ENCODE data around the gene MCAM. TPM values are rescaled to one million over a fixed set of nuclear protein-coding genes. Genes with fewer than 3 reads are reported as not detected.

The MCAM gene
- total RNA-seq, 1 donor, result 11.2 TPM

- no peak overlapping the region for H3K27ac ChIP-seq (ENCODE audit: low read depth, low read length)
- H3K27me3 ChIP-seq (ENCODE audit: insufficient read depth, low read length), result no peaks in the 10 kb centered on the region
- H4K20me1 ChIP-seq (ENCODE audit: insufficient read depth, low read length), result no peaks in the 10 kb centered on the region
- H3K4me1 ChIP-seq (ENCODE audit: insufficient read depth, low read length), result peaks cover 35% of the 10 kb centered on the region
- H3K9me3 ChIP-seq (ENCODE audit: low read depth, low read length), result no peaks in the 10 kb centered on the region
- H3K4me2 ChIP-seq (ENCODE audit: insufficient read depth, low read length), result no peak overlapping the region
- H3K79me2 ChIP-seq (ENCODE audit: insufficient read depth, low read length), result no peaks in the 10 kb centered on the region
- no peak overlapping the region for H3K4me3 ChIP-seq (ENCODE audit: insufficient read depth, low read length)
- H3K36me3 ChIP-seq (ENCODE audit: insufficient read depth, low read length), result no peaks in the 10 kb centered on the region
- no peak for DNase-seq (ENCODE audit: insufficient read length, low spot score, missing footprints)
- no peak overlapping the region for H2AFZ ChIP-seq (ENCODE audit: low read length)
- no peak for TF ChIP-seq CTCF (IDR thresholded peaks at IDR 0.05; ENCODE audit: extremely low read depth, low read depth, low read length)
Measured at GRCh38 chr11:119322921-119323531, 6.1 kb upstream of the MCAM start.

GRCh38 chr11:119322360-119322739 lies 5.4 kb upstream of the MCAM start:
- Histone ChIP-seq H3K36me3 (ENCODE audit: insufficient read depth, low read length) (no peaks in the 10 kb centered on the region), H3K27ac (ENCODE audit: low read depth, low read length) (no peak overlapping the region), H3K27me3 (ENCODE audit: insufficient read depth, low read length) (no peaks in the 10 kb centered on the region), H3K4me1 (ENCODE audit: insufficient read depth, low read length) (peaks cover 41% of the 10 kb centered on the region), H3K9me3 (ENCODE audit: low read depth, low read length) (no peaks in the 10 kb centered on the region), H3K4me2 (ENCODE audit: insufficient read depth, low read length) (peak overlapping the region; percentile 92), H3K4me3 (ENCODE audit: insufficient read depth, low read length) (peak overlapping the region; percentile 26), H3K79me2 (ENCODE audit: insufficient read depth, low read length) (no peaks in the 10 kb centered on the region), H2AFZ (ENCODE audit: low read length) (peak overlapping the region; percentile 57), H4K20me1 (ENCODE audit: insufficient read depth, low read length) (no peaks in the 10 kb centered on the region)
- peak; percentile 93 for DNase-seq (ENCODE audit: insufficient read length, low spot score, missing footprints)
- TF ChIP-seq CTCF (IDR thresholded peaks at IDR 0.05; ENCODE audit: extremely low read depth, low read depth, low read length), result peak; percentile 25

- Histone ChIP-seq H3K36me3 (ENCODE audit: insufficient read depth, low read length) (no peaks in the 10 kb centered on the region), H3K4me1 (ENCODE audit: insufficient read depth, low read length) (peaks cover 48% of the 10 kb centered on the region), H3K4me3 (ENCODE audit: insufficient read depth, low read length) (peak overlapping the region; percentile 74), H3K79me2 (ENCODE audit: insufficient read depth, low read length) (no peaks in the 10 kb centered on the region), H2AFZ (ENCODE audit: low read length) (peak overlapping the region; percentile 92), H3K9me3 (ENCODE audit: low read depth, low read length) (no peaks in the 10 kb centered on the region), H4K20me1 (ENCODE audit: insufficient read depth, low read length) (no peaks in the 10 kb centered on the region), H3K4me2 (ENCODE audit: insufficient read depth, low read length) (peak overlapping the region; percentile 92), H3K27me3 (ENCODE audit: insufficient read depth, low read length) (no peaks in the 10 kb centered on the region), H3K27ac (ENCODE audit: low read depth, low read length) (peak overlapping the region; percentile 65)
- TF ChIP-seq CTCF (IDR thresholded peaks at IDR 0.05; ENCODE audit: extremely low read depth, low read depth, low read length), result no peak
- peak; percentile 98 for DNase-seq (ENCODE audit: insufficient read length, low spot score, missing footprints)
Measured at GRCh38 chr11:119320776-119321524, 4.0 kb upstream of the MCAM start.

GRCh38 chr11:119320240-119320775 lies 3.4 kb upstream of the MCAM start:
- Histone ChIP-seq H3K27ac (ENCODE audit: low read depth, low read length) (peak overlapping the region; percentile 65), H3K36me3 (ENCODE audit: insufficient read depth, low read length) (no peaks in the 10 kb centered on the region), H3K27me3 (ENCODE audit: insufficient read depth, low read length) (no peaks in the 10 kb centered on the region), H3K4me3 (ENCODE audit: insufficient read depth, low read length) (peak overlapping the region; percentile 74), H3K4me2 (ENCODE audit: insufficient read depth, low read length) (peak overlapping the region; percentile 92), H3K9me3 (ENCODE audit: low read depth, low read length) (no peaks in the 10 kb centered on the region), H4K20me1 (ENCODE audit: insufficient read depth, low read length) (no peaks in the 10 kb centered on the region), H3K4me1 (ENCODE audit: insufficient read depth, low read length) (peaks cover 55% of the 10 kb centered on the region), H3K79me2 (ENCODE audit: insufficient read depth, low read length) (no peaks in the 10 kb centered on the region), H2AFZ (ENCODE audit: low read length) (peak overlapping the region; percentile 77)
- DNase-seq (ENCODE audit: insufficient read length, low spot score, missing footprints), result peak; percentile 92
- no peak for TF ChIP-seq CTCF (IDR thresholded peaks at IDR 0.05; ENCODE audit: extremely low read depth, low read depth, low read length)

Measured in osteoblast (primary cell).